A673 (cell line): Measurements from ENCODE around the gene PRKACB.

ENCODE experiments used
- CTCF ChIP-seq: fragments of 300-800, 200-600 bp; sonication (generic); conservative IDR thresholded peaks from 2 replicates; pipeline ENCODE4 v1.5.1; 2017; ENCODE audit warnings: low read depth, mild to moderate bottlenecking, antibody characterized with exemption, low read length, moderate library complexity, mixed read lengths
- EZH2 ChIP-seq: fragments of 200-600 bp; sonication (generic); IDR thresholded peaks from 2 replicates; pipeline ENCODE4 v1.6.1; 2017; ENCODE audit warnings: borderline replicate concordance, low read depth, mild to moderate bottlenecking, mixed read lengths, antibody characterized with exemption, low read length; ENCODE audit not compliant: poor library complexity, severe bottlenecking

- no peak for TF ChIP-seq CTCF
- TF ChIP-seq EZH2 = no peak
These were observed 73.2 kb downstream of the PRKACB start for GRCh38 chr1:84217239-84217638.
